ENCODE measurements around the gene FNBP1.

- TF ChIP-seq, protein P1, sequence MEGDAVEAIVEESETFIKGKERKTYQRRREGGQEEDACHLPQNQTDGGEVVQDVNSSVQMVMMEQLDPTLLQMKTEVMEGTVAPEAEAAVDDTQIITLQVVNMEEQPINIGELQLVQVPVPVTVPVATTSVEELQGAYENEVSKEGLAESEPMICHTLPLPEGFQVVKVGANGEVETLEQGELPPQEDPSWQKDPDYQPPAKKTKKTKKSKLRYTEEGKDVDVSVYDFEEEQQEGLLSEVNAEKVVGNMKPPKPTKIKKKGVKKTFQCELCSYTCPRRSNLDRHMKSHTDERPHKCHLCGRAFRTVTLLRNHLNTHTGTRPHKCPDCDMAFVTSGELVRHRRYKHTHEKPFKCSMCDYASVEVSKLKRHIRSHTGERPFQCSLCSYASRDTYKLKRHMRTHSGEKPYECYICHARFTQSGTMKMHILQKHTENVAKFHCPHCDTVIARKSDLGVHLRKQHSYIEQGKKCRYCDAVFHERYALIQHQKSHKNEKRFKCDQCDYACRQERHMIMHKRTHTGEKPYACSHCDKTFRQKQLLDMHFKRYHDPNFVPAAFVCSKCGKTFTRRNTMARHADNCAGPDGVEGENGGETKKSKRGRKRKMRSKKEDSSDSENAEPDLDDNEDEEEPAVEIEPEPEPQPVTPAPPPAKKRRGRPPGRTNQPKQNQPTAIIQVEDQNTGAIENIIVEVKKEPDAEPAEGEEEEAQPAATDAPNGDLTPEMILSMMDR (conservative IDR thresholded peaks at IDR 0.05; ENCODE audit: low read depth in 2 of 2): no peak
- no peak for TF ChIP-seq EZH2 (IDR thresholded peaks at IDR 0.05; ENCODE audit: low read depth, unreplicated experiment)
- no peak for TF ChIP-seq EZH2phosphoT487 (IDR thresholded peaks at IDR 0.05; ENCODE audit: unreplicated experiment)
- TF ChIP-seq ZNF331 (CRISPR knock-in tag; IDR thresholded peaks at IDR 0.05; ENCODE audit: low read depth): no peak
- no peak for TF ChIP-seq POLR2AphosphoS5 (IDR thresholded peaks at IDR 0.05; ENCODE audit: low read depth)
- no peak for TF ChIP-seq REST (IDR thresholded peaks at IDR 0.05; ENCODE audit: unreplicated experiment)
- no peak for TF ChIP-seq JUNB (IDR thresholded peaks at IDR 0.05; ENCODE audit: unreplicated experiment)
- TF ChIP-seq CREB1 (CRISPR knock-in tag; IDR thresholded peaks at IDR 0.05; ENCODE audit: low read depth): no peak
- no peak for TF ChIP-seq STAT1 (IDR thresholded peaks at IDR 0.05; ENCODE audit: unreplicated experiment)
These were observed 55.9 kb downstream of the FNBP1 start for GRCh38 chr9:129987047-129987446.
